K562 treated with DMSO at 1 percent for 48 hours (cell line): ENCODE data around the gene RASSF5. TPM values are rescaled to one million over a fixed set of nuclear protein-coding genes. Genes with fewer than 3 reads are reported as not detected.

Experiments
- total RNA-seq: library from RNA; unstranded; fragments of 300-600 nt; gene quantifications from 2 replicates; pipeline ENCODE4 v1.2.3, GENCODE V29; 2022; ENCODE audit warnings: low replicate concordance; ENCODE audit errors: extremely low read depth

The RASSF5 gene
- total RNA-seq: 105 TPM in 1 of 2 replicates, not detected in the other

DNA sequence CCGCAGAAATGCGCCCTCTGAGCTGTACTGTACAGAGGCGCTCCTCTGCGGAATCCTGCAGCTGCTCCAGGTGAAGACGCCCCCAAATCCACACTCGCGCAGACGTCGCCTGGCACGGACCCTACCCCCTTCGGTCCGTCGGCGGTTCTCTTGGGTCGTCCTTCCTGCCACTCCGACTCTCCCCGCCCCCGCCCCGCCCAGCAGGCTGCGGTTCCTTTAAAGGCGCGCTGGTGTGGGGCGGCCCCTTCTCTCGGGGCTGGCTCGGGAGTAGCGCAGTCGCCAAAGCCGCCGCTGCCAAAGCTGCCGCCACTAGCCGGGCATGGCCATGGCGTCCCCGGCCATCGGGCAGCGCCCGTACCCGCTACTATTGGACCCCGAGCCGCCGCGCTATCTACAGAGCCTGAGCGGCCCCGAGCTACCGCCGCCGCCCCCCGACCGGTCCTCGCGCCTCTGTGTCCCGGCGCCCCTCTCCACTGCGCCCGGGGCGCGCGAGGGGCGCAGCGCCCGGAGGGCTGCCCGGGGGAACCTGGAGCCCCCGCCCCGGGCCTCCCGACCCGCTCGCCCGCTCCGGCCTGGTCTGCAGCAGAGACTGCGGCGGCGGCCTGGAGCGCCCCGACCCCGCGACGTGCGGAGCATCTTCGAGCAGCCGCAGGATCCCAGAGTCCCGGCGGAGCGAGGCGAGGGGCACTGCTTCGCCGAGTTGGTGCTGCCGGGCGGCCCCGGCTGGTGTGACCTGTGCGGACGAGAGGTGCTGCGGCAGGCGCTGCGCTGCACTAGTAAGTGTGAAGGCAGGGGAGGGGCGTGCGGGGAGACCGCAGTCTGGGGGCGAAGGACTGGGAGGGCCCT, at the start of gene RASSF5:
Gene RASSF5, plus strand, starts transcription at position 248 of the 846 bp plus-strand sequence. Its CDS starts 72 bp downstream, at position 320.

DNA sequence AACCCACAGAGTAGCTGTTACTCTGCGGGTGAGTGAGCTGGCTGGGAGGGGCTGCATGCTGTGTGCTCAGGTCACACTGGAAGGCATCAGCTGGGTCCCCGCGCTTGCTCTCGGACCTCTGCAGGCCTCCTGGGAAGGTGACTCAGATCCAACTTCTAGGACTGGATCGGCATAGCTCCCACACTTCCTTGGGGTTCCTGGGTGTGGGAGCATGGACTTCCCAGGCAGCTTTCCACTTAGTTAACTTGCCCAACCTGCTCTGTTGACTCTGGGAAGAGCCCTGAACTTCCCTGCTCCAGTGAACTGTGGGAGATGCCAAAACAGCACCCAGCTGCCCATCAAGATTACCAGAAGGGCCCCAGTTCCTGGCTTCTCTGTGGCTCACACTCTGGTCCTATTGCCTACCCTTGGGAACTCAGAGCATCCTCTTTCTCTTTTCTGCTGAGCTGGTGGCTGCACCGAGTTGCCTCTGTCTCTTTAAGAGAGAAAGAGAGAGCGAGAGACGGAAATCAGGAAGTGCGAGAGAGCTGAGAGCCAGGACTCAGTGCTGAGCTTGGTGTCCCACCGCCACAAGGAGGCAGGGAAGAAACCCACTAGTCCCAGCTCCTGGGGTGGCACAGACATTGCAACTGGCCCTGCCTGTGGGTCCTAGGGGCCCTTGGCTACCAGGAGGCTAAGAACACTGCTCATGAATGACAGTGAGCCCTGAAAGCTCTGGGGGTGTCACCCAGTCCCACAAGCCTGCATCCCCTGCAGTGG, 37.2 kb upstream of the RASSF5 start, which contains the start of gene IKBKE:
Gene IKBKE, plus strand, starts transcription at position 544 of the 759 bp plus-strand sequence. CDS start 2,752 bp downstream, outside the sequence.

DNA sequence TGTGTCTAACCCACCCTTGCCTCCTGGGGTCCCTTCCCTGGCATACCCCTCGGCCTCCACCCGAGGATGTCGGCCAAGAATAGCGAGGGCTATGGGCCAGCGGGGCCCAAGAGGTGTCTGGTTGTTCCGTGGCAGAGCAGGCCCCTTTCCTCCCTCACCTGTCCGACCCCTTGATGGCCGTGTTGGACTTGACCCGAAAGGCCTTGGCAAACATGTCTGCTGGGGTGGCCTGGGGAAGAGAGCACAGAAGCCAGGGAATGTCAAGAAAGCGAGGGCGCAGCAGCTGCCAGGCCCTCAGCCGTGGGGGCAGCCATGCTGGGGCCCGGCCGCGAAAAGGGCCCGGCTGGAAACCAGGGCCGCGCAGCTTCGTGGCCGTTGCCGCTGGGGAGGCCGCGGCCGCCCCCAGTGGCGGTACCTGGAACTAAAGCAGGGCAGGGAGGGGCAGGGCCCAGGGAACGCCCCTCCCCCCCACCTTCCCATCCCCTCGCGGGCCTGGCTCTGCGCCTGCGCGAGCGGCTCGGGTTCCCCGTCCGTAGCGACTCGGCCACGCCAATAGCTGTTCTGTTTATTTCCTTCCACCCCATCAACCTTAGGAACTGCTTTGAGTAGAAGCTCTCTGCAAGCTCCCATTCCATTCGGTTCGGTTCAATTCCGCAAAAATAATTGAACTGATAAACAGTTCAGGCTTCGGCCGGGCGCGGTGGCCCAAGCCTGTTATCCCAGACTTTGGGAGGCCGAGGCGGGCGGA, 105.0 kb downstream of the RASSF5 start, which contains the start of gene EIF2D:
Gene EIF2D, minus strand, starts transcription at position 337 of the 748 bp plus-strand sequence. Its CDS starts 123 bp downstream, at position 214.

DNA sequence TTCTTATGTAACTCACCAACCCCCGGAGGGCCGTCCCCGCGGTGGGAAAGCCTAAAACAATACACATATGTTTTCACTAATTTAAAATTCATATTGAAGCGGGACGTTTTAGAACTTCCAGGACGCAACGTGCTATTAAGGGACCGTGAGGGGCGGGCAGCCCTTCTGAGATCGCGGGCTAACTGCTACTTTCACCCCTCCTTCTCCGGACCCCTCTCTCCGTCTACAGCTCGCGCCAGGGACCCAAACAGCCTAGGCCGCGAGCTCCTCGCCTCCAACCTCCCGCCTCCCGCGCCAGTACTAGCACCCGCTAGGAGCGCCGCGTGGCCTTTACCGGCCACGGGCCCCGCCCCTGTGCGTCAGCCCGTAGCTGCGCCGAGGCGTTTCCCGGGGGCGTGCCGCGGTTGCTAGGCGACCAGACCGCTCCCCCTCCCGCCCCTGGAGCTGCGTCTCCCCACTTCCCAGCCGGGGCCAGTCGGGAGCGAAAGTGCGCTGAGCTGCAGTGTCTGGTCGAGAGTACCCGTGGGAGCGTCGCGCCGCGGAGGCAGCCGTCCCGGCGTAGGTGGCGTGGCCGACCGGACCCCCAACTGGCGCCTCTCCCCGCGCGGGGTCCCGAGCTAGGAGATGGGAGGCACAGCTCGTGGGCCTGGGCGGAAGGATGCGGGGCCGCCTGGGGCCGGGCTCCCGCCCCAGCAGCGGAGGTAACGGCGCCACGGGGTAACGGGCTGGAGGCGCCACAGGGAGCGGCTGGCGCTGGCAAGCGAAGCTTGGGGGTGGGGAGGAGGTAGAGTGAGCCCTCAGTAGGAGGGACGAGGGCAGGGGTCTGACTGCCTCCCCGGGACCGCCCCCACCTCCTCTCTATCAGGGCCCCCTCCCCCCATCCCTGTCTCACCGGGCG, 128.0 kb downstream of the RASSF5 start, which contains the start of gene DYRK3:
Gene DYRK3, plus strand, starts transcription at position 457 of the 898 bp plus-strand sequence. Its CDS starts 168 bp downstream, at position 625.

Other genes with a start within 250 kb of the RASSF5 start
- gene IKBKE, start 37.1 kb upstream of the RASSF5 start, total RNA-seq: not detected in 2 replicates
- not detected in 2 replicates for gene EIF2D, start 104.9 kb downstream of the RASSF5 start, total RNA-seq
- not detected in 2 replicates for gene DYRK3, start 128.0 kb downstream of the RASSF5 start, total RNA-seq
- not detected in 2 replicates for gene MAPKAPK2, start 177.4 kb downstream of the RASSF5 start, total RNA-seq